ENCODE data around the gene CHRDL1.
"Not testable (repeated sequence)": the region's sequence is repeated elsewhere in the genome, so short reads cannot be mapped to it uniquely, and the experiment has no call there.

Gene CHRDL1

DNA sequence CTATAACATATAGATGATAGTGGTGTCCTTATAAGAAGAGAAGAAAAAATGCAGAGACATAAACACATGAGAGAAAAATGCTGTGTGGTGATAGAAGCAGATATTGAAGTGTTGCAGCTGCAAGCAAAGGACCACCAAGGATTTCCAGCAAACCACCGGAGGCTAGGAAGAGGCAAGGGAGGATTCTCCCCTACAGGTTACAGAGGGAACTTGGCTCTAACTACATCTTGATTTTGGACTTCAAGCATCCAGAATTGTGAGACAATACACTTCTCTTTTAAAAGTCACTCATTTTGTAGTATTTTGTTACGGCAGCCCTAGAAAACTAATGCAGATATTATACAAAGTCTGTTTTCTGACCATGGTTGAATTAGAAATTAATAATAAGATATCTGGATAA lies 30.4 kb upstream of the CHRDL1 start:
- ATAC-seq, result no peak
- no peak for TF ChIP-seq ZFP30 (CRISPR knock-in tag; IDR thresholded peaks at IDR 0.05)

DNA sequence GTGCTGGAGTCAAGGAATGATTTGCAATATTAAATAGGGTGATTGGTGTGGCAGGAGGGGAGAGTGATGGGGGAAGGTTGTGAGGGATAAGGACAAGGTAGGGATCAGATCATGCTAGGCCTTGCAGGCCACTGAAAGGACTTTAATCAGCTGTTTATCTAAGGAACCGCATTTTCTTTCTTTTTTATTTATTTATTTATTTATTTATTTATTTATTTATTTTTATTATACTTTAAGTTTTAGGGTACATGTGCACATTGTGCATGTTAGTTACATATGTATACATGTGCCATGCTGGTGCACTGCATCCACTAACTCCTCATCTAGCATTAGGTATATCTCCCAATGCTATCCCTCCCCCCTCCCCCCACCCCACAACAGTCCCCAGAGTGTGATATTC lies 20.9 kb upstream of the CHRDL1 start:
- ATAC-seq, result not testable (repeated sequence)

DNA sequence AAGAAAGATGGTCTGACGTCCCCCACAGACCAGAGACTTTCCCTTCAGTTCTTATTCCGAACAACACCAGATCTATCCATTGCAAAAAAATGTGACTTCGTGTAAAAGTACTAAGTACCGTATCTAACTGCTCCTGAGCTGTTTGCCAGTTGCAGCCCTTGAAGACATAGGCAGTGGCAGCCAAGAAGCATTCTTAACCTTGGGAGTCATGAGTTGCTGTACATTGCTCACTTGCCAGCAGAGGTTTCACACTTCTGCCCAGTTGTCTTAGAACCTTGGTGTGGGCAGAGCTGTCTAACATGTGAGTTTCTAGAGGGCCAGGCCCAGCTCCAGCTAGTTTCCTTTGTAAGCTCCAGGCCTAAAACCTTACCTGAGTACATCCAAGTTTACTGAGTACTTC lies 10.5 kb upstream of the CHRDL1 start:
- TF ChIP-seq CSDC2 (CRISPR knock-in tag; IDR thresholded peaks at IDR 0.05), result no peak
- TF ChIP-seq ZC3H10 (CRISPR knock-in tag; IDR thresholded peaks at IDR 0.05), result no peak
- no peak for TF ChIP-seq ZFP30 (CRISPR knock-in tag; IDR thresholded peaks at IDR 0.05)
- TF ChIP-seq ISL1 (CRISPR knock-in tag; IDR thresholded peaks at IDR 0.05), result no peak
- no peak for TF ChIP-seq GLIS3 (CRISPR knock-in tag; IDR thresholded peaks at IDR 0.05)
- TF ChIP-seq ZFP3 (CRISPR knock-in tag; IDR thresholded peaks at IDR 0.05), result no peak
- TF ChIP-seq, protein P1, sequence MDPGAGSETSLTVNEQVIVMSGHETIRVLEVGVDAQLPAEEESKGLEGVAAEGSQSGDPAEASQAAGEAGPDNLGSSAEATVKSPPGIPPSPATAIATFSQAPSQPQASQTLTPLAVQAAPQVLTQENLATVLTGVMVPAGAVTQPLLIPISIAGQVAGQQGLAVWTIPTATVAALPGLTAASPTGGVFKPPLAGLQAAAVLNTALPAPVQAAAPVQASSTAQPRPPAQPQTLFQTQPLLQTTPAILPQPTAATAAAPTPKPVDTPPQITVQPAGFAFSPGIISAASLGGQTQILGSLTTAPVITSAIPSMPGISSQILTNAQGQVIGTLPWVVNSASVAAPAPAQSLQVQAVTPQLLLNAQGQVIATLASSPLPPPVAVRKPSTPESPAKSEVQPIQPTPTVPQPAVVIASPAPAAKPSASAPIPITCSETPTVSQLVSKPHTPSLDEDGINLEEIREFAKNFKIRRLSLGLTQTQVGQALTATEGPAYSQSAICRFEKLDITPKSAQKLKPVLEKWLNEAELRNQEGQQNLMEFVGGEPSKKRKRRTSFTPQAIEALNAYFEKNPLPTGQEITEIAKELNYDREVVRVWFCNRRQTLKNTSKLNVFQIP (CRISPR knock-in tag; IDR thresholded peaks at IDR 0.05; ENCODE audit: borderline replicate concordance, low read depth), result no peak
- ATAC-seq, result no peak

DNA sequence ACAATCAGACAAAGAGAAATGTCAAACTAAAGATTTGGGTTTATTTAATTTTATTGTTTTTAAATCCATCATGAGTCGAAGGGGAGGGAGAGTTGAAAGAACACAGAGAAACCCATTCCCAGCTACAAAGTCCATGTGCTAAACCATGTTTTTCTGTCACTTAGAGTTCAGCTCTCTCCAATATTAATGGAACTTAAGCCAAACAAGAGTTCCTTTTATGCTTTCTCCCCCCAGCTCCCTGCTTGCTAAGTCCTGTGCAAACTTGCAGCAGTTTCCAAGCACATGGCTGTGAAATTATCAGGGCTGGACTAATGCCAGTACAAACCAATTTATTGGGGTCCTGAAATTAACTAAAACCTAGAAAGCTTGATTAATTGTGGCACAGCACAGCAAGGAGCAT lies 9.7 kb upstream of the CHRDL1 start:
- TF ChIP-seq PPARA (CRISPR knock-in tag; IDR thresholded peaks at IDR 0.05; ENCODE audit: borderline replicate concordance) (no peak), ZFP3 (CRISPR knock-in tag; IDR thresholded peaks at IDR 0.05) (no peak), CSDC2 (CRISPR knock-in tag; IDR thresholded peaks at IDR 0.05) (no peak), ZNF8 (CRISPR knock-in tag; IDR thresholded peaks at IDR 0.05) (no peak), ZFP30 (CRISPR knock-in tag; IDR thresholded peaks at IDR 0.05) (no peak), OSR1 (CRISPR knock-in tag; IDR thresholded peaks at IDR 0.05) (no peak), ARNTL (CRISPR knock-in tag; IDR thresholded peaks at IDR 0.05; ENCODE audit: borderline replicate concordance, low read depth) (no peak), TCF4 (CRISPR knock-in tag; IDR thresholded peaks at IDR 0.05; ENCODE audit: borderline replicate concordance) (no peak), ZNF70 (CRISPR knock-in tag; IDR thresholded peaks at IDR 0.05) (no peak), BACH2 (CRISPR knock-in tag; IDR thresholded peaks at IDR 0.05; ENCODE audit: borderline replicate concordance) (no peak), RARB (CRISPR knock-in tag; IDR thresholded peaks at IDR 0.05) (no peak), SNAI2 (CRISPR knock-in tag; IDR thresholded peaks at IDR 0.05) (no peak), ISL1 (CRISPR knock-in tag; IDR thresholded peaks at IDR 0.05) (no peak), ZNF565 (CRISPR knock-in tag; conservative IDR thresholded peaks at IDR 0.05; ENCODE audit: low read depth) (no peak), TOX (CRISPR knock-in tag; IDR thresholded peaks at IDR 0.05; ENCODE audit: borderline replicate concordance) (no peak), GLIS3 (CRISPR knock-in tag; IDR thresholded peaks at IDR 0.05) (no peak)
- TF ChIP-seq, protein P1 (CRISPR knock-in tag; IDR thresholded peaks at IDR 0.05; ENCODE audit: borderline replicate concordance, low read depth), result no peak
- TF ChIP-seq, protein P2, sequence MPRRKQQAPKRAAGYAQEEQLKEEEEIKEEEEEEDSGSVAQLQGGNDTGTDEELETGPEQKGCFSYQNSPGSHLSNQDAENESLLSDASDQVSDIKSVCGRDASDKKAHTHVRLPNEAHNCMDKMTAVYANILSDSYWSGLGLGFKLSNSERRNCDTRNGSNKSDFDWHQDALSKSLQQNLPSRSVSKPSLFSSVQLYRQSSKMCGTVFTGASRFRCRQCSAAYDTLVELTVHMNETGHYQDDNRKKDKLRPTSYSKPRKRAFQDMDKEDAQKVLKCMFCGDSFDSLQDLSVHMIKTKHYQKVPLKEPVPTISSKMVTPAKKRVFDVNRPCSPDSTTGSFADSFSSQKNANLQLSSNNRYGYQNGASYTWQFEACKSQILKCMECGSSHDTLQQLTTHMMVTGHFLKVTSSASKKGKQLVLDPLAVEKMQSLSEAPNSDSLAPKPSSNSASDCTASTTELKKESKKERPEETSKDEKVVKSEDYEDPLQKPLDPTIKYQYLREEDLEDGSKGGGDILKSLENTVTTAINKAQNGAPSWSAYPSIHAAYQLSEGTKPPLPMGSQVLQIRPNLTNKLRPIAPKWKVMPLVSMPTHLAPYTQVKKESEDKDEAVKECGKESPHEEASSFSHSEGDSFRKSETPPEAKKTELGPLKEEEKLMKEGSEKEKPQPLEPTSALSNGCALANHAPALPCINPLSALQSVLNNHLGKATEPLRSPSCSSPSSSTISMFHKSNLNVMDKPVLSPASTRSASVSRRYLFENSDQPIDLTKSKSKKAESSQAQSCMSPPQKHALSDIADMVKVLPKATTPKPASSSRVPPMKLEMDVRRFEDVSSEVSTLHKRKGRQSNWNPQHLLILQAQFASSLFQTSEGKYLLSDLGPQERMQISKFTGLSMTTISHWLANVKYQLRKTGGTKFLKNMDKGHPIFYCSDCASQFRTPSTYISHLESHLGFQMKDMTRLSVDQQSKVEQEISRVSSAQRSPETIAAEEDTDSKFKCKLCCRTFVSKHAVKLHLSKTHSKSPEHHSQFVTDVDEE (CRISPR knock-in tag; IDR thresholded peaks at IDR 0.05), result no peak
- TF ChIP-seq, protein P3, sequence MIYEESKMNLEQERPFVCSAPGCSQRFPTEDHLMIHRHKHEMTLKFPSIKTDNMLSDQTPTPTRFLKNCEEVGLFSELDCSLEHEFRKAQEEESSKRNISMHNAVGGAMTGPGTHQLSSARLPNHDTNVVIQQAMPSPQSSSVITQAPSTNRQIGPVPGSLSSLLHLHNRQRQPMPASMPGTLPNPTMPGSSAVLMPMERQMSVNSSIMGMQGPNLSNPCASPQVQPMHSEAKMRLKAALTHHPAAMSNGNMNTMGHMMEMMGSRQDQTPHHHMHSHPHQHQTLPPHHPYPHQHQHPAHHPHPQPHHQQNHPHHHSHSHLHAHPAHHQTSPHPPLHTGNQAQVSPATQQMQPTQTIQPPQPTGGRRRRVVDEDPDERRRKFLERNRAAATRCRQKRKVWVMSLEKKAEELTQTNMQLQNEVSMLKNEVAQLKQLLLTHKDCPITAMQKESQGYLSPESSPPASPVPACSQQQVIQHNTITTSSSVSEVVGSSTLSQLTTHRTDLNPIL (CRISPR knock-in tag; IDR thresholded peaks at IDR 0.05; ENCODE audit: low read depth), result no peak
- TF ChIP-seq, protein P4, sequence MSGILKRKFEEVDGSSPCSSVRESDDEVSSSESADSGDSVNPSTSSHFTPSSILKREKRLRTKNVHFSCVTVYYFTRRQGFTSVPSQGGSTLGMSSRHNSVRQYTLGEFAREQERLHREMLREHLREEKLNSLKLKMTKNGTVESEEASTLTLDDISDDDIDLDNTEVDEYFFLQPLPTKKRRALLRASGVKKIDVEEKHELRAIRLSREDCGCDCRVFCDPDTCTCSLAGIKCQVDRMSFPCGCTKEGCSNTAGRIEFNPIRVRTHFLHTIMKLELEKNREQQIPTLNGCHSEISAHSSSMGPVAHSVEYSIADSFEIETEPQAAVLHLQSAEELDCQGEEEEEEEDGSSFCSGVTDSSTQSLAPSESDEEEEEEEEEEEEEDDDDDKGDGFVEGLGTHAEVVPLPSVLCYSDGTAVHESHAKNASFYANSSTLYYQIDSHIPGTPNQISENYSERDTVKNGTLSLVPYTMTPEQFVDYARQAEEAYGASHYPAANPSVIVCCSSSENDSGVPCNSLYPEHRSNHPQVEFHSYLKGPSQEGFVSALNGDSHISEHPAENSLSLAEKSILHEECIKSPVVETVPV (CRISPR knock-in tag; IDR thresholded peaks at IDR 0.05), result no peak
- no peak for ATAC-seq
